Vagina (tissue), 2 donors: ENCODE data around the gene TUBB3. TPM values are rescaled to one million over a fixed set of nuclear protein-coding genes. Genes with fewer than 3 reads are reported as not detected.

Experiments used
- DNase-seq, 2 donors: peaks; one replicate each; pipeline ENCODE4 v3.0.0-alpha.2; 2017; ENCODE audit errors: extremely low spot score in 2 of 2
- H3K27ac ChIP-seq: fragments of 200-600 bp; sonication (generic); one replicate; pipeline ENCODE4 v1.5.1; 2019
- H3K27me3 ChIP-seq: fragments of 200-600 bp; sonication (generic); one replicate; pipeline ENCODE4 v1.5.1; 2019
- H3K36me3 ChIP-seq, 2 donors: fragments of 200-600 bp; sonication (generic); one replicate each; pipeline ENCODE4 v1.5.1; 2017 to 2019
- H3K4me1 ChIP-seq: fragments of 200-600 bp; sonication (generic); one replicate; pipeline ENCODE4 v1.5.1; 2019
- H3K4me3 ChIP-seq, 2 donors: fragments of 200-600 bp; sonication (generic); 1 replicate in 1 of 2; 2 replicates in 1 of 2; pipeline ENCODE4 v1.5.1; 2016 to 2019
- H3K9me3 ChIP-seq: fragments of 200-600 bp; sonication (generic); one replicate; pipeline ENCODE4 v1.5.1; 2019
- CTCF ChIP-seq, 3 experiments: fragments of 450-650 bp in 2 of 3; fragments of 200-600 bp in 1 of 3; sonication (generic) in 1 of 3; IDR thresholded peaks; one replicate each; pipeline ENCODE4 v1.5.1; 2017 to 2019; ENCODE audit warnings: antibody characterized with exemption in 3 of 3, mild to moderate bottlenecking in 2 of 3, moderate library complexity in 2 of 3
- POLR2A ChIP-seq, 2 donors: fragments of 450-650 bp; IDR thresholded peaks; one replicate each; pipeline ENCODE4 v1.6.1; 2017; ENCODE audit warnings: antibody characterized with exemption in 2 of 2, mild to moderate bottlenecking in 2 of 2, moderate library complexity in 2 of 2
- POLR2AphosphoS5 ChIP-seq, 2 donors: sonication (generic); formaldehyde crosslinking; IDR thresholded peaks; one replicate each; pipeline ENCODE4 v1.9.0; 2017; ENCODE audit warnings: antibody characterized with exemption in 2 of 2, mild to moderate bottlenecking in 2 of 2, low read depth in 1 of 2; ENCODE audit not compliant: insufficient read depth in 1 of 2
- intact Hi-C: fragments of 100-400 bp; cut with DNase I; formaldehyde crosslinking; loops from one replicate; pipeline ENCODE4 v1.15.1; 2023
- total RNA-seq: library from RNA; depleted of rRNA; stranded (reverse); fragments of >200 nt; gene quantifications from one replicate; pipeline ENCODE4 v1.2.3, GENCODE V29; 2016

Gene TUBB3
- total RNA-seq, 1 donor from 2014 or later: 19.2 TPM

GRCh38 chr16:89897204-89897603, 25.9 kb upstream of the TUBB3 start:
- Histone ChIP-seq H3K36me3 (peaks cover 0 to 77% of the 10 kb centered on the region in 2 donors), H3K27ac (no peak overlapping the region), H3K9me3 (no peaks in the 10 kb centered on the region), H3K4me1 (no peaks in the 10 kb centered on the region), H3K27me3 (no peaks in the 10 kb centered on the region), H3K4me3 (no peak overlapping the region)
- TF ChIP-seq CTCF (IDR thresholded peaks at IDR 0.05) (no peak), POLR2AphosphoS5 (IDR thresholded peaks at IDR 0.05; ENCODE audit: insufficient read depth in 1 of 2, low read depth in 1 of 2) (no peak), POLR2A (IDR thresholded peaks at IDR 0.05) (no peak)
- no peak for DNase-seq
- intact Hi-C loops: no loop called here

- H3K4me1 ChIP-seq: no peaks in the 10 kb centered on the region
- H3K27ac ChIP-seq: no peak overlapping the region
- no peak for DNase-seq
- peaks cover 0 to 73% of the 10 kb centered on the region in 2 donors for H3K36me3 ChIP-seq
- H3K27me3 ChIP-seq: no peaks in the 10 kb centered on the region
- no peak for TF ChIP-seq POLR2AphosphoS5 (IDR thresholded peaks at IDR 0.05; ENCODE audit: insufficient read depth in 1 of 2, low read depth in 1 of 2)
- TF ChIP-seq CTCF (IDR thresholded peaks at IDR 0.05): no peak
- TF ChIP-seq POLR2A (IDR thresholded peaks at IDR 0.05): no peak
- intact Hi-C loops: no loop called here
- no peaks in the 10 kb centered on the region for H3K9me3 ChIP-seq
- H3K4me3 ChIP-seq: no peak overlapping the region
Measured at GRCh38 chr16:89898201-89898967, 24.8 kb upstream of the TUBB3 start.

- no peak overlapping the region for H3K27ac ChIP-seq
- intact Hi-C loops: no loop called here
- TF ChIP-seq POLR2A (IDR thresholded peaks at IDR 0.05): no peak
- no peak for TF ChIP-seq POLR2AphosphoS5 (IDR thresholded peaks at IDR 0.05; ENCODE audit: insufficient read depth in 1 of 2, low read depth in 1 of 2)
- no peak for TF ChIP-seq CTCF (IDR thresholded peaks at IDR 0.05)
- H3K9me3 ChIP-seq: no peaks in the 10 kb centered on the region
- DNase-seq: no peak
- H3K36me3 ChIP-seq: peaks cover 0 to 71% of the 10 kb centered on the region in 2 donors
- H3K4me1 ChIP-seq: no peaks in the 10 kb centered on the region
- H3K4me3 ChIP-seq: no peak overlapping the region
- no peaks in the 10 kb centered on the region for H3K27me3 ChIP-seq
Measured at GRCh38 chr16:89899879-89900481, 23.2 kb upstream of the TUBB3 start.

GRCh38 chr16:89900885-89901284, 22.3 kb upstream of the TUBB3 start:
- Histone ChIP-seq H3K36me3 (peaks cover 0 to 69% of the 10 kb centered on the region in 2 donors), H3K9me3 (no peaks in the 10 kb centered on the region), H3K27ac (no peak overlapping the region), H3K27me3 (no peaks in the 10 kb centered on the region), H3K4me3 (no peak overlapping the region), H3K4me1 (no peaks in the 10 kb centered on the region)
- no peak for TF ChIP-seq POLR2AphosphoS5 (IDR thresholded peaks at IDR 0.05; ENCODE audit: insufficient read depth in 1 of 2, low read depth in 1 of 2)
- TF ChIP-seq CTCF (IDR thresholded peaks at IDR 0.05): no peak
- no peak for TF ChIP-seq POLR2A (IDR thresholded peaks at IDR 0.05)
- intact Hi-C loops: no loop called here
- no peak for DNase-seq

GRCh38 chr16:89902980-89903379, 20.2 kb upstream of the TUBB3 start:
- H3K27me3 ChIP-seq: no peaks in the 10 kb centered on the region
- no peak overlapping the region for H3K4me3 ChIP-seq
- H3K9me3 ChIP-seq: no peaks in the 10 kb centered on the region
- no peak for TF ChIP-seq CTCF (IDR thresholded peaks at IDR 0.05)
- no peak for TF ChIP-seq POLR2A (IDR thresholded peaks at IDR 0.05)
- TF ChIP-seq POLR2AphosphoS5 (IDR thresholded peaks at IDR 0.05; ENCODE audit: insufficient read depth in 1 of 2, low read depth in 1 of 2): no peak
- no peak for DNase-seq
- intact Hi-C loops: no loop called here
- H3K27ac ChIP-seq: no peak overlapping the region
- H3K36me3 ChIP-seq: peaks cover 0 to 72% of the 10 kb centered on the region in 2 donors
- H3K4me1 ChIP-seq: no peaks in the 10 kb centered on the region
